WTC11 (cell line): ENCODE data around the gene GALNT17. TPM values are rescaled to one million over a fixed set of nuclear protein-coding genes. Genes with fewer than 3 reads are reported as not detected.

Experiments
- ATAC-seq: fragments of 200-7000 bp; cut with Tn5 transposase; 2 replicates; pipeline ENCODE4 v1.10.0; 2021; ENCODE audit warnings: mild to moderate bottlenecking, moderate library complexity
- CTCF ChIA-PET: fragments of 300-600 bp; sonication (Branson Sonifier 250); formaldehyde crosslinking; loops from one replicate; lab custom pipeline; 2021; ENCODE audit warnings: antibody characterized with exemption; lab: Charles Lee
- POLR2A ChIA-PET: fragments of 350-600 bp; sonication (Branson Sonifier 250); formaldehyde crosslinking; loops from one replicate; lab custom pipeline; 2021; ENCODE audit warnings: antibody characterized with exemption; lab: Charles Lee
- DNase-seq: peaks from one replicate; pipeline ENCODE4 v3.0.0; 2021; ENCODE audit warnings: low spot score
- H3K27ac Mint-ChIP-seq: 2 replicates; pipeline ENCODE4 v1.8.0; 2021; ENCODE audit warnings: mixed read lengths
- H3K27me3 Mint-ChIP-seq: 2 replicates; pipeline ENCODE4 v1.8.0; 2021; ENCODE audit warnings: low read depth, mild to moderate bottlenecking, moderate library complexity, mixed read lengths
- H3K36me3 Mint-ChIP-seq: 2 replicates; pipeline ENCODE4 v1.8.0; 2021; ENCODE audit warnings: mixed read lengths
- H3K4me1 Mint-ChIP-seq: 2 replicates; pipeline ENCODE4 v1.8.0; 2022; ENCODE audit warnings: mixed read lengths
- H3K4me3 Mint-ChIP-seq: 2 replicates; pipeline ENCODE4 v1.8.0; 2021; ENCODE audit warnings: mild to moderate bottlenecking, moderate library complexity, mixed read lengths
- H3K9me3 Mint-ChIP-seq: 2 replicates; pipeline ENCODE4 v1.8.0; 2021; ENCODE audit warnings: mixed read lengths
- ATF6 ChIP-seq: sonication (generic); formaldehyde crosslinking; IDR thresholded peaks from 2 replicates; pipeline ENCODE4 v1.8.1; 2023; ENCODE audit warnings: mild to moderate bottlenecking, missing genetic modification reagents
- CDX4 ChIP-seq: fragments of 250-450 bp; sonication (Bioruptor Pico); IDR thresholded peaks from 2 replicates; pipeline ENCODE4 v1.9.0; 2021; ENCODE audit warnings: moderate library complexity, mild to moderate bottlenecking, inconsistent platforms, borderline replicate concordance
- CTCF ChIP-seq: fragments of 200-600 bp; IDR thresholded peaks from 2 replicates; pipeline ENCODE4 v1.8.0; 2022; ENCODE audit warnings: antibody characterized with exemption
- E2F5 ChIP-seq: sonication (generic); formaldehyde crosslinking; IDR thresholded peaks from 2 replicates; pipeline ENCODE4 v1.8.1; 2022; ENCODE audit warnings: mild to moderate bottlenecking, moderate library complexity, missing genetic modification reagents
- EMX1 ChIP-seq: fragments of 250-450 bp; sonication (Bioruptor Pico); IDR thresholded peaks from 2 replicates; pipeline ENCODE4 v1.8.0; 2021; ENCODE audit warnings: mild to moderate bottlenecking
- ETV6 ChIP-seq: sonication (generic); formaldehyde crosslinking; IDR thresholded peaks from 2 replicates; pipeline ENCODE4 v1.8.1; 2022; ENCODE audit warnings: mild to moderate bottlenecking, missing genetic modification reagents
- FOXP1 ChIP-seq: sonication (generic); formaldehyde crosslinking; IDR thresholded peaks from 2 replicates; pipeline ENCODE4 v1.8.0; 2022; ENCODE audit warnings: missing genetic modification reagents, mild to moderate bottlenecking, moderate library complexity, borderline replicate concordance
- NFYB ChIP-seq: sonication (generic); formaldehyde crosslinking; conservative IDR thresholded peaks from 2 replicates; pipeline ENCODE4 v1.8.0; 2022; ENCODE audit warnings: low read depth, missing genetic modification reagents
- NR3C1 ChIP-seq: sonication (generic); formaldehyde crosslinking; conservative IDR thresholded peaks from 2 replicates; pipeline ENCODE4 v1.8.1; 2023; ENCODE audit warnings: low read depth, mild to moderate bottlenecking, missing genetic modification reagents
- OVOL2 ChIP-seq: fragments of 250-450 bp; sonication (Bioruptor Pico); IDR thresholded peaks from 2 replicates; pipeline ENCODE4 v1.9.0; 2021; ENCODE audit warnings: mild to moderate bottlenecking, borderline replicate concordance
- RELA ChIP-seq: sonication (generic); formaldehyde crosslinking; IDR thresholded peaks from 2 replicates; pipeline ENCODE4 v1.8.1; 2022; ENCODE audit warnings: missing genetic modification reagents, mild to moderate bottlenecking, borderline replicate concordance
- SOX15 ChIP-seq: fragments of 250-450 bp; sonication (Bioruptor Pico); IDR thresholded peaks from 2 replicates; pipeline ENCODE4 v1.9.0; 2021; ENCODE audit warnings: mild to moderate bottlenecking
- ZNF317 ChIP-seq: sonication (generic); formaldehyde crosslinking; IDR thresholded peaks from 2 replicates; pipeline ENCODE4 v1.8.1; 2023; ENCODE audit warnings: low read depth, mild to moderate bottlenecking, moderate library complexity, missing genetic modification reagents, borderline replicate concordance
- ZNF423 ChIP-seq: fragments of 250-450 bp; sonication (Bioruptor Pico); IDR thresholded peaks from 2 replicates; pipeline ENCODE4 v2.1.2; 2022; ENCODE audit warnings: mild to moderate bottlenecking, moderate library complexity
- total RNA-seq: library from RNA; stranded (reverse); gene quantifications from 3 replicates; pipeline ENCODE4 v1.2.3, GENCODE V29; 2021
- TF ChIP-seq, protein P1 (sequence below): sonication (generic); formaldehyde crosslinking; IDR thresholded peaks from 2 replicates; pipeline ENCODE4 v1.8.0; 2023; ENCODE audit warnings: mild to moderate bottlenecking, missing genetic modification reagents

GALNT17 gene
- total RNA-seq, 1 experiment from 2014 or later, result 61.1 TPM

DNA sequence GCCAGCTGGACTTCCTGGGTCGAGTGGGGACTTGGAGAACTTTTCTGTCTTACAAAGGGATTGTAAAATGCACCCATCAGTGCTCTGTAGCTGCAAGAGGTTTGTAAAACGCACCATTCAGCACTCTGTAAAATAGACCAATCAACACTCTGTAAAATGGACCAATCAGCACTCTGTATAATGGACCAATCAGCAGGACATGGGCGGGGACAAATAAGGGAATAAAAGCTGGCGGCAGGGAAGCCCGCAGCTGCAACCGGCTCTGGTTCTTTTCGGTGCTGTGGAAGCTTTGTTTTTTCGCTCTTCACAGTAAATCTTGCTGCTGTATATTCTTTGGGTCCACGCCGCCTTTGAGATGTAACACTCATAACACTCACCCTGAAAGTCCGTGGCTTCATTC, 151.9 kb downstream of the GALNT17 start:
- peak overlapping the region; percentile 66; the same call in 1 of the 2 replicates for H3K27ac Mint-ChIP-seq
- POLR2A ChIA-PET, result interaction anchor here (0.6 kb wide), 1 partner anchor 292 kb away, joined by 5 read pairs; no protein-coding TSS in a partner anchor
- H3K4me1 Mint-ChIP-seq, result peaks cover 69% of the 10 kb centered on the region

GRCh38 chr7:71285571-71286145, 153.7 kb downstream of the GALNT17 start:
- Mint-ChIP-seq H3K4me3 (no peak overlapping the region), H3K9me3 (peaks cover 4% of the 10 kb centered on the region; the same call in 1 of the 2 replicates), H3K36me3 (peaks cover 8% of the 10 kb centered on the region; the same call in 1 of the 2 replicates), H3K27me3 (no peaks in the 10 kb centered on the region), H3K4me1 (peaks cover 69% of the 10 kb centered on the region), H3K27ac (peak overlapping the region; percentile 36)
- DNase-seq (no peak), ATAC-seq (no peak)
- ChIA-PET CTCF (no interaction called here), POLR2A (no interaction called here)
- TF ChIP-seq ZNF317 (no peak), EMX1 (CRISPR knock-in tag) (no peak), RELA (CRISPR knock-in tag) (no peak), CDX4 (no peak), OVOL2 (CRISPR knock-in tag) (no peak), ATF6 (CRISPR knock-in tag) (no peak), ZNF423 (CRISPR knock-in tag) (no peak), E2F5 (no peak), ETV6 (CRISPR knock-in tag) (no peak), FOXP1 (CRISPR knock-in tag) (no peak), NR3C1 (CRISPR knock-in tag) (no peak), SOX15 (CRISPR knock-in tag) (no peak), NFYB (CRISPR knock-in tag) (no peak), CTCF (no peak)
- TF ChIP-seq, protein P1, sequence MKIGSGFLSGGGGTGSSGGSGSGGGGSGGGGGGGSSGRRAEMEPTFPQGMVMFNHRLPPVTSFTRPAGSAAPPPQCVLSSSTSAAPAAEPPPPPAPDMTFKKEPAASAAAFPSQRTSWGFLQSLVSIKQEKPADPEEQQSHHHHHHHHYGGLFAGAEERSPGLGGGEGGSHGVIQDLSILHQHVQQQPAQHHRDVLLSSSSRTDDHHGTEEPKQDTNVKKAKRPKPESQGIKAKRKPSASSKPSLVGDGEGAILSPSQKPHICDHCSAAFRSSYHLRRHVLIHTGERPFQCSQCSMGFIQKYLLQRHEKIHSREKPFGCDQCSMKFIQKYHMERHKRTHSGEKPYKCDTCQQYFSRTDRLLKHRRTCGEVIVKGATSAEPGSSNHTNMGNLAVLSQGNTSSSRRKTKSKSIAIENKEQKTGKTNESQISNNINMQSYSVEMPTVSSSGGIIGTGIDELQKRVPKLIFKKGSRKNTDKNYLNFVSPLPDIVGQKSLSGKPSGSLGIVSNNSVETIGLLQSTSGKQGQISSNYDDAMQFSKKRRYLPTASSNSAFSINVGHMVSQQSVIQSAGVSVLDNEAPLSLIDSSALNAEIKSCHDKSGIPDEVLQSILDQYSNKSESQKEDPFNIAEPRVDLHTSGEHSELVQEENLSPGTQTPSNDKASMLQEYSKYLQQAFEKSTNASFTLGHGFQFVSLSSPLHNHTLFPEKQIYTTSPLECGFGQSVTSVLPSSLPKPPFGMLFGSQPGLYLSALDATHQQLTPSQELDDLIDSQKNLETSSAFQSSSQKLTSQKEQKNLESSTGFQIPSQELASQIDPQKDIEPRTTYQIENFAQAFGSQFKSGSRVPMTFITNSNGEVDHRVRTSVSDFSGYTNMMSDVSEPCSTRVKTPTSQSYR (CRISPR knock-in tag), result no peak

More for the DNA sequence above, 151.9 kb downstream of the GALNT17 start:
- Mint-ChIP-seq H3K36me3 (peaks cover 12% of the 10 kb centered on the region; the same call in 1 of the 2 replicates), H3K9me3 (peaks cover 4% of the 10 kb centered on the region; the same call in 1 of the 2 replicates), H3K27me3 (no peaks in the 10 kb centered on the region), H3K4me3 (no peak overlapping the region)
- CTCF ChIA-PET, result no interaction called here
- ATAC-seq (no peak), DNase-seq (no peak)
- no peak for TF ChIP-seq ZNF423 (CRISPR knock-in tag)
- peak; percentile 35; the same call in 1 of the 2 replicates for TF ChIP-seq NFYB (CRISPR knock-in tag)
